GM06990 (cell line): ENCODE data around the gene CKM.

Experiments used
- DNase-seq: peaks from one replicate; pipeline ENCODE4 v3.0.0-alpha.2; 2011; ENCODE audit not compliant: insufficient read length; ENCODE audit errors: extremely low read depth
- H3K27me3 ChIP-seq: replicated peaks from 2 replicates; pipeline ENCODE4 v1.6.0; 2011; ENCODE audit warnings: low read length; ENCODE audit not compliant: control insufficient read depth, insufficient read depth
- H3K36me3 ChIP-seq: 2 replicates; pipeline ENCODE4 v1.5.1; 2011; ENCODE audit warnings: low read length; ENCODE audit not compliant: control insufficient read depth, insufficient read depth
- H3K4me3 ChIP-seq: replicated peaks from 2 replicates; pipeline ENCODE4 v1.5.1; 2011; ENCODE audit warnings: low read depth, mild to moderate bottlenecking, control low read depth, low read length
- TF ChIP-seq, protein P1 (sequence below): IDR thresholded peaks from 2 replicates; pipeline ENCODE4 v1.5.1; 2011; ENCODE audit warnings: low read length, control low read depth, mild to moderate bottlenecking, inconsistent platforms; ENCODE audit not compliant: insufficient read depth, poor library complexity, severe bottlenecking

Gene CKM

DNA sequence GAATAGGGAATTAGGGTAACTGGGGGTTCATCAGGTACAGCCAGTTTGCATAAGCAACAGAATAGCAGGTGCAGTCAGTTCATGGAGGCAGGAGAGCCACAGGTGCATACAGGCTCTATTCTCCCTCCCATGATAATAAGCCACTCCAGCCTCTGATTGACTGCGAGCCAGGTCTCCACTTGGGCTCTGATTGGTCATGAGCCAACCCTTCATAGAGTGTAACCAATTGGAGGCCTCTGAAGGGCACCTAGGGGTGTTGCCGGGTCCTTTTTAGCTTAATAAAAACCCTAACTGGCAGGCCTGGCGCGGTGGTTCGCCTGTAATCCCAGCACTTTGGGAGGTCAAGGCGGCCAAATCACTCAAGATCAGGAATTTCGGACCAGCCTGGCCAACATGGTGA is 8.7 kb upstream of the CKM start:
- no peaks in the 10 kb centered on the region for H3K27me3 ChIP-seq
- no peaks in the 10 kb centered on the region for H3K36me3 ChIP-seq
- TF ChIP-seq, protein P1, sequence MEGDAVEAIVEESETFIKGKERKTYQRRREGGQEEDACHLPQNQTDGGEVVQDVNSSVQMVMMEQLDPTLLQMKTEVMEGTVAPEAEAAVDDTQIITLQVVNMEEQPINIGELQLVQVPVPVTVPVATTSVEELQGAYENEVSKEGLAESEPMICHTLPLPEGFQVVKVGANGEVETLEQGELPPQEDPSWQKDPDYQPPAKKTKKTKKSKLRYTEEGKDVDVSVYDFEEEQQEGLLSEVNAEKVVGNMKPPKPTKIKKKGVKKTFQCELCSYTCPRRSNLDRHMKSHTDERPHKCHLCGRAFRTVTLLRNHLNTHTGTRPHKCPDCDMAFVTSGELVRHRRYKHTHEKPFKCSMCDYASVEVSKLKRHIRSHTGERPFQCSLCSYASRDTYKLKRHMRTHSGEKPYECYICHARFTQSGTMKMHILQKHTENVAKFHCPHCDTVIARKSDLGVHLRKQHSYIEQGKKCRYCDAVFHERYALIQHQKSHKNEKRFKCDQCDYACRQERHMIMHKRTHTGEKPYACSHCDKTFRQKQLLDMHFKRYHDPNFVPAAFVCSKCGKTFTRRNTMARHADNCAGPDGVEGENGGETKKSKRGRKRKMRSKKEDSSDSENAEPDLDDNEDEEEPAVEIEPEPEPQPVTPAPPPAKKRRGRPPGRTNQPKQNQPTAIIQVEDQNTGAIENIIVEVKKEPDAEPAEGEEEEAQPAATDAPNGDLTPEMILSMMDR: no peak
- no peak overlapping the region for H3K4me3 ChIP-seq
- DNase-seq: no peak

DNA sequence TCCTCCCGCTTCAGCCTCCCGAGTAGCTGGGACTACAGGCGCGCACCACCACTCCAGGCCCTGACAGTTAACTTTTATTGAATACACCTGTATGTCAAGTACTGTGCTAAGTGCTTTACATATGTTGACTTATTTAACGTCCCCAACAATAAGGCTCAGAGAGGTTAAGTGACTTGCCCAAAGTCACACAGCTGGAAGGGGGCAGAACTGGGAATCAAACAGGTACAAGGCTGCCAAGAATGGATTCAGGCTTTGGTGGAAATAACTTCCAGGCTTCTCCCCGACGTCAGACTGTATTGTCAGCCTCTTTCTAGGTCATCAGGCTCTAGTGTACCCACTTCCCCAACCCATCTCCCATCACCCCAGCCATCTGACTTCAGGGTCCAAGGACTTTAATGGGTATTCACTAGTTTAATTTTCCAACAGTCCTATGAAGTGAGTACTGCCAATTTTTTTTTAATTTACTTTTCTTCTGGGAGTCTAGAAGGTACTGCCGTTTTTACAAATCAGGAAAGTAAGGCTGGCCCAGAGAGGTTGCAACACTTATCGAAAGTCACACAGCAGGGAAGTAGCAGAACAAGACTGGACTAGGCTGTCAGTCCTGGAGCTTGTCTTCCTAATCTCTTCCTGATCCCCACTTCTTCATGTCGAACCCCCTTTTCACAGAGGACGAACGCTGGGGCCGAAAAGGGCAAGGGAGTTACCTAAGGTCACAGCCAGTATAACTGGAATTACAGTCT is 4.9 kb upstream of the CKM start:
- Histone ChIP-seq H3K36me3 (no peaks in the 10 kb centered on the region), H3K27me3 (no peaks in the 10 kb centered on the region), H3K4me3 (no peak overlapping the region)
- no peak for DNase-seq
- TF ChIP-seq, protein P1: no peak

GRCh38 chr19:45324349-45324907 is 1.8 kb upstream of the CKM start:
- no peaks in the 10 kb centered on the region for H3K36me3 ChIP-seq
- no peaks in the 10 kb centered on the region for H3K27me3 ChIP-seq
- no peak for DNase-seq
- TF ChIP-seq, protein P1: no peak
- no peak overlapping the region for H3K4me3 ChIP-seq

DNA sequence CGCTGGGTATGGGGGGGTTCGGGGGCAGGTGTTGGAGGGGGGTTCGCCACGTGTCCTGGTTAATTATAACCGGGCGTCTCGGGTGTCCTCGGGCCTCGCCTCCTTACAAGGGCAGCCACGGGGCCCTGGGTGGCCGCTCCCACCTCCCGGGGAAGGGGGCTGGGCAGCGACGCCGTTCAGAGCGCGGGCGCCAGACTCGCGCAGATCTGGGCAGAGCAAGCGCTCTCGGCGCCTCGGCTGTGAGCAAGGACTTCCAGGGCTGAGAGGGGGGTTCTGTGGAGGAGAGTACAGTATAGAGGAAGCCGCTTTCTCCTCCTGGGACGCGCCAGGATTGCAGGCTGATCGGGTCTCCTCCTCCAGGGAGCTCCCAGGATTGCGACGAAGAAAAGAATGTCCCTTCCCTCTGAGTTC is 1.0 kb upstream of the CKM start:
- Histone ChIP-seq H3K36me3 (no peaks in the 10 kb centered on the region), H3K4me3 (no peak overlapping the region), H3K27me3 (no peaks in the 10 kb centered on the region)
- TF ChIP-seq, protein P1: no peak
- no peak for DNase-seq

DNA sequence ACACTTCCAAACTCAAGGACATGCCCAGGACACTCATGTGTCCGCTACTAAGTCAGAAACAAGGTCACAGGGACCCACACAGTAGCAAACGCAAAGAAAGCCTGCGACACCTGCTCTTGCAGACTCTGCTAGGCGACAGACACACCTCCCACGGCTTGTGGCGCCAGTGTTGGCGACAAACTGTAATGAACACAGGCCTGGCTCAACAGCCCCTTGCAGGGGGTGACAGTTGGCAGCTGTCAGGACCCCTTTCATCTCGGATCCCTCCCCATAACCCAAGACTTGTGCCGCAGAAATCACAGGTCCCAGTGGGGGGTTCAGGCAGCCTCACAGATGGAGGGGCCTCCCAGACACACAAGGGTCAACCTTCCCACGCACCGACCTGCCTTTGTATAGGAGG is 364 bp downstream of the CKM start:
- H3K27me3 ChIP-seq: no peaks in the 10 kb centered on the region
- TF ChIP-seq, protein P1: no peak
- DNase-seq: no peak
- no peaks in the 10 kb centered on the region for H3K36me3 ChIP-seq
- H3K4me3 ChIP-seq: no peak overlapping the region
